Ishikawa (cell line): ENCODE measurements around the gene FNDC11.

Source experiments
- CEBPB ChIP-seq: IDR thresholded peaks from 2 replicates; pipeline ENCODE4 v1.6.1; 2012
- CREB1 ChIP-seq: IDR thresholded peaks from 2 replicates; pipeline ENCODE4 v1.6.1; 2012; ENCODE audit warnings: low read depth
- EGR1 ChIP-seq: IDR thresholded peaks from 2 replicates; pipeline ENCODE4 v1.6.1; 2012
- EP300 ChIP-seq: IDR thresholded peaks from 2 replicates; pipeline ENCODE4 v1.6.1; 2012; ENCODE audit warnings: borderline replicate concordance
- FOXM1 ChIP-seq: IDR thresholded peaks from 2 replicates; pipeline ENCODE4 v1.6.1; 2012; ENCODE audit warnings: low read depth, borderline replicate concordance
- MAX ChIP-seq: IDR thresholded peaks from 2 replicates; pipeline ENCODE4 v1.6.1; 2012
- NFIC ChIP-seq: IDR thresholded peaks from 2 replicates; pipeline ENCODE4 v1.6.1; 2012
- RAD21 ChIP-seq: IDR thresholded peaks from 2 replicates; pipeline ENCODE4 v1.6.1; 2012; ENCODE audit warnings: low read depth
- REST ChIP-seq: IDR thresholded peaks from 2 replicates; pipeline ENCODE4 v1.6.1; 2012; ENCODE audit warnings: low read depth, mild to moderate bottlenecking
- TAF1 ChIP-seq: IDR thresholded peaks from 2 replicates; pipeline ENCODE4 v1.6.1; 2012; ENCODE audit warnings: low read depth, mild to moderate bottlenecking
- TCF12 ChIP-seq: IDR thresholded peaks from 2 replicates; pipeline ENCODE4 v1.6.1; 2012; ENCODE audit warnings: low read depth
- TEAD4 ChIP-seq: IDR thresholded peaks from 2 replicates; pipeline ENCODE4 v1.6.1; 2012
- USF1 ChIP-seq: IDR thresholded peaks from 2 replicates; pipeline ENCODE4 v1.6.1; 2012
- YY1 ChIP-seq: IDR thresholded peaks from 2 replicates; pipeline ENCODE4 v1.6.1; 2012; ENCODE audit warnings: low read depth
- ZBTB7A ChIP-seq: IDR thresholded peaks from 2 replicates; pipeline ENCODE4 v1.6.1; 2012; ENCODE audit warnings: low read depth

The FNDC11 gene

GRCh38 chr20:63553933-63554290 lies at the start of gene FNDC11:
TSS of gene FNDC11 (plus strand) at chr20:63554159. CDS start at chr20:63555664, 1,505 bp downstream.
- no peak for TF ChIP-seq TEAD4
- peak; percentile 74; the same call in 1 of the 2 replicates for TF ChIP-seq ZBTB7A
- no peak for TF ChIP-seq YY1
- TF ChIP-seq NFIC = no peak
- 0 out of 2 replicates have a peak, but pooled peaks have one; percentile 18 for TF ChIP-seq CREB1
- no peak for TF ChIP-seq EP300

GRCh38 chr20:63504642-63505041 lies 49.3 kb upstream of the FNDC11 start:
- TF ChIP-seq REST (no peak), TAF1 (no peak), EP300 (no peak), CREB1 (no peak), YY1 (no peak), NFIC (no peak), EGR1 (no peak), ZBTB7A (no peak), FOXM1 (no peak), TCF12 (no peak), MAX (no peak), USF1 (no peak), TEAD4 (no peak), RAD21 (no peak), CEBPB (no peak)

GRCh38 chr20:63505281-63505680 lies 48.7 kb upstream of the FNDC11 start:
- no peak for TF ChIP-seq FOXM1

GRCh38 chr20:63505723-63506122 lies 48.2 kb upstream of the FNDC11 start:
- TF ChIP-seq TAF1 (no peak), ZBTB7A (no peak), YY1 (no peak), CREB1 (no peak), TEAD4 (no peak), USF1 (no peak), REST (no peak), RAD21 (no peak), FOXM1 (no peak), EP300 (no peak), MAX (no peak), CEBPB (no peak)

GRCh38 chr20:63507083-63507743 lies 46.7 kb upstream of the FNDC11 start:
- TF ChIP-seq EGR1 (no peak), CEBPB (no peak), YY1 (no peak), TEAD4 (no peak), REST (no peak), MAX (no peak), FOXM1 (no peak), TCF12 (no peak), CREB1 (no peak), EP300 (no peak), NFIC (no peak), TAF1 (no peak), USF1 (no peak), ZBTB7A (no peak), RAD21 (no peak)
